ENCODE measurements around the gene TLCD5.

TLCD5 gene

DNA sequence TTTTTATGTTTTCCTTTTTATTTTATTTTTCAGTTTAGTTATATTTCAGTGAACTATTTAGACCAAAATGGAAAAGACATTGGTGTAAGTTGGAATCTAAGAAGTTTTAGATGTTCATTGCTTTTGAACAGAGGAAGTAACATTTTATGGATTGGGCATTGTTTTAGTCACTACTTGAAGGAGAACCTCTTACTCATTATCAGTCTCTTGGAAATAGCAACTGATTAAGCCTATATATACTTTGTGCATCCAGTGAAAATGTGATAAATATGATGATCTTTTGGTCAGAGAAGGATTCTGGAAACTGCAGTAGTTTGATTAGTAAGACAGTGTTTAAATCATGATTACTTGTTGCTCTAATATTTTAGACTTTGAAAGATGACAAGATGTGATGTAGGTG is 25.5 kb downstream of the TLCD5 start:
- peaks cover 3% of the 10 kb centered on the region for H3K4me1 ChIP-seq (ENCODE audit: control insufficient read depth, insufficient read depth, low read length)
- no peaks in the 10 kb centered on the region for H3K9me3 ChIP-seq (ENCODE audit: control insufficient read depth in 2 of 2, low read length in 2 of 2)
- no peak overlapping the region for H3K27ac ChIP-seq (ENCODE audit: low read length)

DNA sequence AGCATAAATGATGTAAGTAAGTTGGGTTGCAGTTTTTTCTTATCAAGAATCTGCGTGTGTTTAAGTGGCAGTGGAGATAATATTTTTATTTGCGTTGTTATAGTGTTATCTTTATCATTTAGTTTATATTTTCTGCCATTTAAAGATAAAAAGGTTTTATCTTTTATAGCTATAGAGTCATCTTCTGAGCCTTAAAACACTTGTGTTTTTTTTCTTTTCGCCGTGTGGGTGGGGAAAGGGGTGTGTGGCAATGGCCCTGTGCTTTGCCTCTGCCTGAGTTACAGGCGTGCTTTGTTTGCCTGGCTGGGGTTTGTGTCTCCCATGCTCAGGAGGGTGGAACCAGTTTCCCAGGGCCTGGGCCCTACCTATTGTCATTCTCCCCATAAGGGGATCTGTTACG is 27.3 kb downstream of the TLCD5 start:
- Histone ChIP-seq H3K9me3 (ENCODE audit: control insufficient read depth in 2 of 2, low read length in 2 of 2) (no peaks in the 10 kb centered on the region), H3K4me3 (ENCODE audit: low read length in 2 of 2) (no peak overlapping the region), H3K9ac (ENCODE audit: low read length in 2 of 2) (no peak overlapping the region), H3K27me3 (ENCODE audit: control insufficient read depth in 1 of 2, insufficient read depth in 2 of 2, low read length in 2 of 2) (no peaks in the 10 kb centered on the region), H3K36me3 (ENCODE audit: control insufficient read depth in 2 of 2, insufficient read depth in 2 of 2, low read length in 2 of 2) (no peaks in the 10 kb centered on the region), H3K27ac (ENCODE audit: low read length) (no peak overlapping the region), H3K4me1 (ENCODE audit: control insufficient read depth, insufficient read depth, low read length) (peaks cover 3% of the 10 kb centered on the region)

More for the DNA sequence above, 25.5 kb downstream of the TLCD5 start:
- Histone ChIP-seq H3K4me3 (ENCODE audit: low read length in 2 of 2) (no peak overlapping the region), H3K9ac (ENCODE audit: low read length in 2 of 2) (no peak overlapping the region), H3K27me3 (ENCODE audit: control insufficient read depth in 1 of 2, insufficient read depth in 2 of 2, low read length in 2 of 2) (no peaks in the 10 kb centered on the region), H3K36me3 (ENCODE audit: control insufficient read depth in 2 of 2, insufficient read depth in 2 of 2, low read length in 2 of 2) (no peaks in the 10 kb centered on the region)

DNA sequence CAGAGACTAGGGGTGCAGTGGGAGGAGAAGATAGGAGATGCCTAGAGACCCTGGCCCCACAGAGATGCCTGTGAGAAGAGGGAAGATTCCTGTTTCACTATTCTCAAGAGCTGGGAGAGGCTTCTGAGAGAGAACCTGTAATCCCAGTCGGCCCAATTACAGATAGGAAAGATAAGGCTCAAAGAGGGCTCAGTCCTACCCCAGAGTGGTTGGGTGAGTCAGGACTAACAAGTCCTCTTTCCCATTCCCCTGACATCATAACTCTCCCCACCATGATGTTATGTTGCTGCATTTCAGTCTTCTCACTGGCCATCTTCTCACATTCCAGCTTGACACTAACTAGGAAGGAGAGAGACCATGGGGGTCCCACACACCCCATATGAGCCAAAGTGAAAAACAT is 29.0 kb downstream of the TLCD5 start:
- no peak overlapping the region for H3K9ac ChIP-seq (ENCODE audit: low read length in 2 of 2)
- no peak overlapping the region for H3K4me3 ChIP-seq (ENCODE audit: low read length in 2 of 2)
- no peaks in the 10 kb centered on the region for H3K27me3 ChIP-seq (ENCODE audit: control insufficient read depth in 1 of 2, insufficient read depth in 2 of 2, low read length in 2 of 2)
- no peaks in the 10 kb centered on the region for H3K9me3 ChIP-seq (ENCODE audit: control insufficient read depth in 2 of 2, low read length in 2 of 2)
- peaks cover 3% of the 10 kb centered on the region for H3K4me1 ChIP-seq (ENCODE audit: control insufficient read depth, insufficient read depth, low read length)
- H3K27ac ChIP-seq (ENCODE audit: low read length), result no peak overlapping the region
- no peaks in the 10 kb centered on the region for H3K36me3 ChIP-seq (ENCODE audit: control insufficient read depth in 2 of 2, insufficient read depth in 2 of 2, low read length in 2 of 2)

DNA sequence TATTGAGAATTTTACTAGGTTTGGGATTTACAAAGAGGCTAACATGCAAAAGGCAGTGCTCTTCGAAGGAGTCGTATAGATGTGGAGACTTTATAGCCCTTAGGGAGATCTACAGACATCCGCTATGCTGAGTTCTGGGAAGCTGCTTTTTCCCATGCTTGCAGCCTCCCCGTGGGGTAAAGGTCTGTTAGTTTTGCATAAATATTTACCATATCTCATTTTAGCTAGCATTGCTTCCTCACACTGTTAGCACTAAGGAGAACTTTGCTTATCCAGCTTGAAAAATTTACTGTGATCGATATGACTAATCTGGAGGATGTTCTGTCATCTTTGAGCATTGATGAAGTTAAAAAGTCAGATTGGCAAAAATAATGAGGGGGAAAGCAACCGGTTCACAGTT is 29.7 kb downstream of the TLCD5 start:
- H3K4me1 ChIP-seq (ENCODE audit: control insufficient read depth, insufficient read depth, low read length), result peaks cover 3% of the 10 kb centered on the region
- H3K9me3 ChIP-seq (ENCODE audit: control insufficient read depth in 2 of 2, low read length in 2 of 2), result no peaks in the 10 kb centered on the region
- H3K4me3 ChIP-seq (ENCODE audit: low read length in 2 of 2), result no peak overlapping the region
- H3K9ac ChIP-seq (ENCODE audit: low read length in 2 of 2), result no peak overlapping the region
- H3K27ac ChIP-seq (ENCODE audit: low read length), result no peak overlapping the region
- H3K27me3 ChIP-seq (ENCODE audit: control insufficient read depth in 1 of 2, insufficient read depth in 2 of 2, low read length in 2 of 2), result no peaks in the 10 kb centered on the region
- H3K36me3 ChIP-seq (ENCODE audit: control insufficient read depth in 2 of 2, insufficient read depth in 2 of 2, low read length in 2 of 2), result no peaks in the 10 kb centered on the region

DNA sequence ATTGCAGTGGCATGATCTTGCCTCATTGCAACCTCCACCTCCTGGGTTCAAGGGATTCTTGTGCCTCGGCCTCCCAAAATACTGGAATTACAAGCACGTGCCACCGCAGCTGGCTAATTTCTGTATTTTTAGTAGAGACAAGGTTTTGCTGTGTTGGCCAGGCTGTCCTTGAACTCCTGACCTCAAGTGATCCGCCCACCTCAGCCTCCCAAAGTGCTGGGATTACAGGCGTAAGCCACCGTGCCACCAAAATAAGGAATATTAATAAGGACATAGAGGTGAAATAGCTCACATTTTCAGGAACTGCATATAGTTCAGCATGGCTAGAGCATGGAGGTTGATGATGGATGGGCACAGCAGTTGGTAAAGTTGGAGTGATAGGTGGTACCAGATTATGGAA is 32.5 kb downstream of the TLCD5 start:
- Histone ChIP-seq H3K27ac (ENCODE audit: low read length) (no peak overlapping the region), H3K27me3 (ENCODE audit: control insufficient read depth in 1 of 2, insufficient read depth in 2 of 2, low read length in 2 of 2) (no peaks in the 10 kb centered on the region), H3K4me3 (ENCODE audit: low read length in 2 of 2) (no peak overlapping the region), H3K4me1 (ENCODE audit: control insufficient read depth, insufficient read depth, low read length) (peaks cover 3% of the 10 kb centered on the region), H3K9ac (ENCODE audit: low read length in 2 of 2) (no peak overlapping the region), H3K36me3 (ENCODE audit: control insufficient read depth in 2 of 2, insufficient read depth in 2 of 2, low read length in 2 of 2) (no peaks in the 10 kb centered on the region), H3K9me3 (ENCODE audit: control insufficient read depth in 2 of 2, low read length in 2 of 2) (no peaks in the 10 kb centered on the region)

- Histone ChIP-seq H3K36me3 (ENCODE audit: control insufficient read depth in 2 of 2, insufficient read depth in 2 of 2, low read length in 2 of 2) (no peaks in the 10 kb centered on the region), H3K27me3 (ENCODE audit: control insufficient read depth in 1 of 2, insufficient read depth in 2 of 2, low read length in 2 of 2) (no peaks in the 10 kb centered on the region), H3K27ac (ENCODE audit: low read length) (no peak overlapping the region), H3K4me1 (ENCODE audit: control insufficient read depth, insufficient read depth, low read length) (peaks cover 2% of the 10 kb centered on the region), H3K4me3 (ENCODE audit: low read length in 2 of 2) (no peak overlapping the region), H3K9me3 (ENCODE audit: control insufficient read depth in 2 of 2, low read length in 2 of 2) (no peaks in the 10 kb centered on the region), H3K9ac (ENCODE audit: low read length in 2 of 2) (no peak overlapping the region)
Measured at GRCh38 chr11:120358729-120359128, 33.6 kb downstream of the TLCD5 start.

DNA sequence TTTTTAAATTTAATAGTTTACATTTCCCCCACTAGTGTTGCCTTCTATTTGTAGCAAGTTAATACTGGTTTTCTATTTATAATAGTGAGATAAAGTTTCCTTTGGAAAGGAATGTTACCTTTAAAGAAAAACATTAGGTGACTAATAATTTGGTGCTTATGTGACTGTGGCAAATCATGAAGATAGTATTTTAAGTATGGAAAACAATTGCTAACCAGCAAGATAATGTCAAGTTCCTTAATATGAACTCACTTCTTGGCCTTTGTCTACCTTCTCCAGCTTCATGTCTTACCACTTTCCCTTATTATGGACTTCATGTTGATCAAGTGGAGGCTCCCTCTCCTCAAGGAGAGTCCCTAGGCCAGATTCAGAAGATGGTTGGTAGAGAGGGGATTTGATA is 38.3 kb downstream of the TLCD5 start:
- peaks cover 2% of the 10 kb centered on the region for H3K4me1 ChIP-seq (ENCODE audit: control insufficient read depth, insufficient read depth, low read length)
- H3K27me3 ChIP-seq (ENCODE audit: control insufficient read depth in 1 of 2, insufficient read depth in 2 of 2, low read length in 2 of 2), result no peaks in the 10 kb centered on the region
- H3K9me3 ChIP-seq (ENCODE audit: control insufficient read depth in 2 of 2, low read length in 2 of 2), result no peaks in the 10 kb centered on the region
- H3K36me3 ChIP-seq (ENCODE audit: control insufficient read depth in 2 of 2, insufficient read depth in 2 of 2, low read length in 2 of 2), result no peaks in the 10 kb centered on the region
- H3K4me3 ChIP-seq (ENCODE audit: low read length in 2 of 2), result no peak overlapping the region
- H3K27ac ChIP-seq (ENCODE audit: low read length), result no peak overlapping the region
- no peak overlapping the region for H3K9ac ChIP-seq (ENCODE audit: low read length in 2 of 2)

- no peak overlapping the region for H3K4me3 ChIP-seq (ENCODE audit: low read length in 2 of 2)
Measured at GRCh38 chr11:120365512-120365911, 40.4 kb downstream of the TLCD5 start.

DNA sequence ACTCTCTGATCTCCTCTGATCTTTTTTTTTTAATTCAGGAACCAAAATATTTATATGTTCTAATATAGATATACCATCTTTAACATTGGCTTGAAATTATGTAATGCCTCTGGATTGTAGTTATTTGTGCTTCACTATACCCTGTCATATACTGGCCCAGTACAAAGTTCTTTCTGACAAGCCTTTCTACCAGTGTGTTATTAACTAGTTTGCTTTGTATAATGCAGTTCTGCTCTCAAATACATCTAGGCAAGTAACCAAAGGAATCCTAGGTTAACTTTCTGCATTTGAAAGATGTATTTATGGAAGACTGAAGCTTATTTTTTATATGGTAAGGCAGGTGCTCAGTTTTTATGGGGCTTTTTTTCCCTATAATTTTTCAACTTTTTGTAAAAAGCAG is 47.2 kb downstream of the TLCD5 start:
- Histone ChIP-seq H3K27me3 (ENCODE audit: control insufficient read depth in 1 of 2, insufficient read depth in 2 of 2, low read length in 2 of 2) (no peaks in the 10 kb centered on the region), H3K27ac (ENCODE audit: low read length) (no peak overlapping the region), H3K36me3 (ENCODE audit: control insufficient read depth in 2 of 2, insufficient read depth in 2 of 2, low read length in 2 of 2) (no peaks in the 10 kb centered on the region), H3K4me3 (ENCODE audit: low read length in 2 of 2) (no peak overlapping the region), H3K4me1 (ENCODE audit: control insufficient read depth, insufficient read depth, low read length) (peaks cover 2% of the 10 kb centered on the region), H3K9ac (ENCODE audit: low read length in 2 of 2) (peak overlapping the region in 1 of 2 donors; percentile 4), H3K9me3 (ENCODE audit: control insufficient read depth in 2 of 2, low read length in 2 of 2) (no peaks in the 10 kb centered on the region)

More at GRCh38 chr11:120365512-120365911, 40.4 kb downstream of the TLCD5 start:
- Histone ChIP-seq H3K27ac (ENCODE audit: low read length) (no peak overlapping the region), H3K9me3 (ENCODE audit: control insufficient read depth in 2 of 2, low read length in 2 of 2) (no peaks in the 10 kb centered on the region), H3K4me1 (ENCODE audit: control insufficient read depth, insufficient read depth, low read length) (peaks cover 2% of the 10 kb centered on the region), H3K36me3 (ENCODE audit: control insufficient read depth in 2 of 2, insufficient read depth in 2 of 2, low read length in 2 of 2) (no peaks in the 10 kb centered on the region), H3K27me3 (ENCODE audit: control insufficient read depth in 1 of 2, insufficient read depth in 2 of 2, low read length in 2 of 2) (no peaks in the 10 kb centered on the region), H3K9ac (ENCODE audit: low read length in 2 of 2) (no peak overlapping the region)

DNA sequence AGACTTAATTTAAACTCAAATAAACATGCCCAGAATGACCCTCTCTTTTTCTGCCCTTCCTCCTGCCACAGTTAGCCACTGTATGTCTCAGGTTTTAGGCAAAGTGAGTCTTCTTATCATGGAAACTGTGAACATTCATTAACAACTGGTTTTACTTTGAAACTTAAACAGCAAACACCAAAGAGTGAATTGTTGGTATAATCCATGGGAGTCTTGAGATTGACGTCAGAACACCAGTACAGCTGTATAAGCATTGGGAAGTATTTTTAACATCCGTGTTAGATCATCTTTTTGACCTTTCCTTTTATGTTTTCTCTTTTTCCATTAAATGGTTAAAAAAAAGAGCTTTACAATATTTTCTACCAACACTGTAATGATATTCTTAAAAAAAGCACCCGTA is 50.0 kb downstream of the TLCD5 start:
- no peak overlapping the region for H3K27ac ChIP-seq (ENCODE audit: low read length)
- H3K4me3 ChIP-seq (ENCODE audit: low read length in 2 of 2), result no peak overlapping the region
- H3K9ac ChIP-seq (ENCODE audit: low read length in 2 of 2), result no peak overlapping the region
- H3K27me3 ChIP-seq (ENCODE audit: control insufficient read depth in 1 of 2, insufficient read depth in 2 of 2, low read length in 2 of 2), result no peaks in the 10 kb centered on the region
- H3K36me3 ChIP-seq (ENCODE audit: control insufficient read depth in 2 of 2, insufficient read depth in 2 of 2, low read length in 2 of 2), result no peaks in the 10 kb centered on the region
- peaks cover 5% of the 10 kb centered on the region for H3K4me1 ChIP-seq (ENCODE audit: control insufficient read depth, insufficient read depth, low read length)
- H3K9me3 ChIP-seq (ENCODE audit: control insufficient read depth in 2 of 2, low read length in 2 of 2), result no peaks in the 10 kb centered on the region

DNA sequence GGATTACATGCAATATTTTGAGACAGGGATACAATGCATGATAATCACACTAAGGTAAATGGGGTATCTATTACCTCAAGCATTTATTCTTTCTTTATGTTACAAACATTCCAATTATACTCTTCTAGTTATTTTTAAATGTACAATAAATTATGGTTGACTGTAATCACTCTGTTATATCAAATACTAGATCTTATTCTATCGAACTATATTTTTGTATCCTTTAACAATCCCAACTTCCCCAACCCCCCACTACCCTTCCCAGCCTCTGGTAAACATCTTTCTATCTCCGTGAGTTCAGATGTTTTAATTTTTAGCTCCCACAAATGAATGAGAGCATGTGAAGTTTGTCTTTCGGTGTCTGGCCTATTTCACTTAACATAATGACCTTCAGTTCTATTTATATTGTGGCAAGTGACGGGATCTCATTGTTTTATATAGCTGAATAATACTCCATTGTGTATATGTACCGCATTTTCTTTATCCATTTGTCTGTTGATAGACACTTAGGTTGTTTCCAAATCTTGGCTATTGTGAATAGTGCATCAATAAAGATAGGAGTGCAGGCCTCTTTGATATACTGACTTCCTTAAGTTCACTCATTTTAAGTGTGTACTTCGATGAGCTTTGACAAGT is 51.6 kb downstream of the TLCD5 start:
- Histone ChIP-seq H3K4me1 (ENCODE audit: control insufficient read depth, insufficient read depth, low read length) (peaks cover 5% of the 10 kb centered on the region), H3K27ac (ENCODE audit: low read length) (no peak overlapping the region)

More for the DNA sequence above, 51.6 kb downstream of the TLCD5 start:
- no peaks in the 10 kb centered on the region for H3K9me3 ChIP-seq (ENCODE audit: control insufficient read depth in 2 of 2, low read length in 2 of 2)
- no peak overlapping the region for H3K4me3 ChIP-seq (ENCODE audit: low read length in 2 of 2)
- no peak overlapping the region for H3K9ac ChIP-seq (ENCODE audit: low read length in 2 of 2)
- no peaks in the 10 kb centered on the region for H3K27me3 ChIP-seq (ENCODE audit: control insufficient read depth in 1 of 2, insufficient read depth in 2 of 2, low read length in 2 of 2)
- H3K36me3 ChIP-seq (ENCODE audit: control insufficient read depth in 2 of 2, insufficient read depth in 2 of 2, low read length in 2 of 2), result no peaks in the 10 kb centered on the region
